Retinal pigment epithelial cell (primary cell): Measurements from ENCODE around the gene MYPN.

Source experiments
- DNase-seq: peaks from one replicate; pipeline ENCODE4 v3.0.0-alpha.2; 2010; ENCODE audit warnings: low read depth
- H3K4me3 ChIP-seq: 2 replicates; pipeline ENCODE4 v1.5.1; 2011; ENCODE audit warnings: mild to moderate bottlenecking, low read length, control low read depth, moderate library complexity
- CTCF ChIP-seq: conservative IDR thresholded peaks from 2 replicates; pipeline ENCODE4 v1.5.1; 2011; ENCODE audit warnings: low read depth, low read length, control low read depth, inconsistent platforms

MYPN gene

GRCh38 chr10:68221196-68221595 lies 111.9 kb downstream of the MYPN start:
- TF ChIP-seq CTCF = no peak
- DNase-seq = no peak
- no peak overlapping the region for H3K4me3 ChIP-seq

- no peak for DNase-seq
- TF ChIP-seq CTCF = no peak
- H3K4me3 ChIP-seq = no peak overlapping the region
These were observed 113.1 kb downstream of the MYPN start for GRCh38 chr10:68222391-68222790.

- DNase-seq = no peak
These were observed 114.4 kb downstream of the MYPN start for GRCh38 chr10:68223535-68224165.

GRCh38 chr10:68224810-68225209 lies 115.5 kb downstream of the MYPN start:
- DNase-seq = no peak
- no peak overlapping the region for H3K4me3 ChIP-seq
- no peak for TF ChIP-seq CTCF

More at GRCh38 chr10:68223535-68224165, 114.4 kb downstream of the MYPN start:
- H3K4me3 ChIP-seq = no peak overlapping the region
- peak; percentile 14 for TF ChIP-seq CTCF

- TF ChIP-seq CTCF = no peak
- no peak for DNase-seq
- H3K4me3 ChIP-seq = no peak overlapping the region
These were observed 121.0 kb downstream of the MYPN start for GRCh38 chr10:68230268-68230667.

GRCh38 chr10:68231106-68231816 lies 122.0 kb downstream of the MYPN start:
- peak overlapping the region; percentile 58 for H3K4me3 ChIP-seq
- peak; percentile 4 for TF ChIP-seq CTCF
- no peak for DNase-seq

GRCh38 chr10:68231817-68232251 lies 122.5 kb downstream of the MYPN start, which contains the start of gene ATOH7:
Gene ATOH7, minus strand, starts transcription at chr10:68232113. Its CDS starts 436 bp downstream, at chr10:68231677.
- no peak for DNase-seq
- H3K4me3 ChIP-seq = peak within 1 kb of the TSS; percentile 58
- TF ChIP-seq CTCF = no peak
